ENCODE results near the gene RGL3.

DNA sequence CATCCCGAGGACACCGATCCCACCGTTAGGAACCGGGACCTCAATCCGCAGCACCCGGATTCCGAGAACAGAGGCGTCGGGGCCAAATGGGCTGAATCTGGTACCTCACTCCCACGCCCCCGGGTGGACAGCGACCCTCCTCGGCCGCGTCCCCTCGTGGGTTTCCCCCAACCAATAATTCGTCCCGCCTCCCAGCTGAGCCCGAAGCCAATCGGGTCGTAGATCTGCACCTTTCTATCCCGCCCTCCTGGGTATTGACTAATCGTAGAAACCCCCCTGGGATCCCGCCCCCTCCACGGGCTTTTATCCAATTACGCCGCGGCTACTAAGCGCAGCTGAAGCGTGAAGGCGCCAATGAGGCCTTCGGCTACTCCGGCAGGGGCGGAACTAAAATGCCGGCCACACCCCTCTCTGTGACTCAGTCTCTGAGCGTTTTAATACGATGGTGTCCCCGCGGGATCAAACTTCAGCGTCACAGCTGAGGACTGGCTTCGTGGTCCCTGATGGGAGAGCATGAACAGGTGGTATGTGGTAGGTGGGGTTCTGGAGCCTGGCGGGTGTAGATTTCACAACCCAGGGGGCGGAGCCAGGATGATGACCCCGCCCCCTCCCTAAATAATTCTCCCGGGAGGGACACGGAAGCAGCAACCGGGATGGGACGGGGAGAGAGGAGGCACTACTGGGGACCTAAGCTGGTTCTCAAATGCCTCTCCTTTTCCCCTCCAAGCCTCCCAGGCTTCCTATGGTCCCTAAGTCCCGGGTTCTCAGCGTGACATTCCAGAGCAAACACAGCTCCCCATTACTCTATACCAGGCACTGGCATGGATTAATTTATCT, 72.8 kb downstream of the RGL3 start, which contains the start of the genes CCDC159 and TMEM205:
- no peak for TF ChIP-seq EP300 (IDR thresholded peaks at IDR 0.05; ENCODE audit: borderline replicate concordance in 1 of 2, low read depth in 1 of 2, low read length in 1 of 2)
- peak; percentile 65; the same call in 1 of the 2 replicates for TF ChIP-seq TCF12 (IDR thresholded peaks at IDR 0.05)
- no peak for TF ChIP-seq NRF1 (IDR thresholded peaks at IDR 0.05; ENCODE audit: low read depth, low read length)
- TF ChIP-seq, protein P1, sequence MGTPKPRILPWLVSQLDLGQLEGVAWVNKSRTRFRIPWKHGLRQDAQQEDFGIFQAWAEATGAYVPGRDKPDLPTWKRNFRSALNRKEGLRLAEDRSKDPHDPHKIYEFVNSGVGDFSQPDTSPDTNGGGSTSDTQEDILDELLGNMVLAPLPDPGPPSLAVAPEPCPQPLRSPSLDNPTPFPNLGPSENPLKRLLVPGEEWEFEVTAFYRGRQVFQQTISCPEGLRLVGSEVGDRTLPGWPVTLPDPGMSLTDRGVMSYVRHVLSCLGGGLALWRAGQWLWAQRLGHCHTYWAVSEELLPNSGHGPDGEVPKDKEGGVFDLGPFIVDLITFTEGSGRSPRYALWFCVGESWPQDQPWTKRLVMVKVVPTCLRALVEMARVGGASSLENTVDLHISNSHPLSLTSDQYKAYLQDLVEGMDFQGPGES (IDR thresholded peaks at IDR 0.05; ENCODE audit: low read depth, low read length): peak; percentile 77
- TF ChIP-seq POLR2AphosphoS5 (IDR thresholded peaks at IDR 0.05; ENCODE audit: low read depth, low read length): peak; percentile 85
